ENCODE results near the gene OR56B1. TPM values are rescaled to one million over a fixed set of nuclear protein-coding genes. Genes with fewer than 3 reads are reported as not detected.

Gene OR56B1
- total RNA-seq, 5 donors from 2014 or later (not counting 1 experiment from before 2014, with no cell fraction given): 0.20 to 0.78 (median 0.37) TPM

GRCh38 chr11:5738431-5738830 lies 2.2 kb downstream of the OR56B1 start:
- Histone ChIP-seq H3K27me3 (replicated peaks in 1 of 2; ENCODE audit: control insufficient read depth in 2 of 2, extremely low read depth in 1 of 2, insufficient read depth in 2 of 2, low read length in 1 of 2) (no peaks in the 10 kb centered on the region), H3K4me3 (ENCODE audit: control insufficient read depth in 1 of 2, extremely low read depth in 1 of 2, low read length in 1 of 2) (no peak overlapping the region), H3K27ac (ENCODE audit: low read length) (no peak overlapping the region), H3K4me1 (ENCODE audit: control insufficient read depth in 1 of 2, extremely low read depth in 1 of 2, insufficient read depth in 2 of 2, low read length in 2 of 2) (no peaks in the 10 kb centered on the region), H3K9me3 (no peaks in the 10 kb centered on the region), H3K36me3 (ENCODE audit: control insufficient read depth in 2 of 2, extremely low read depth in 1 of 2, insufficient read depth in 1 of 2, low read length in 1 of 2) (no peaks in the 10 kb centered on the region)
- ChIA-PET POLR2A (no interaction called here), CTCF (interaction anchor here in 1 of 2 donors (0.7 kb wide), 1 partner anchor 59 kb away, joined by 3 read pairs; no protein-coding TSS in a partner anchor)
- ATAC-seq (replicated peaks in 1 of 4): no peak
- no CpG with 5 or more reads among the region's 1 CpG for WGBS (ENCODE audit: insufficient coverage)
- DNase-seq: no peak
- Mint-ChIP-seq H3K36me3 (peaks cover 48% of the 10 kb centered on the region), H3K9me3 (peaks cover 26 to 33% (median 31%) of the 10 kb centered on the region in 3 donors), H3K27me3 (peaks cover 12 to 16% of the 10 kb centered on the region in 2 donors), H3K27ac (no peak overlapping the region), H3K4me3 (no peak overlapping the region), H3K4me1 (no peaks in the 10 kb centered on the region)

DNA sequence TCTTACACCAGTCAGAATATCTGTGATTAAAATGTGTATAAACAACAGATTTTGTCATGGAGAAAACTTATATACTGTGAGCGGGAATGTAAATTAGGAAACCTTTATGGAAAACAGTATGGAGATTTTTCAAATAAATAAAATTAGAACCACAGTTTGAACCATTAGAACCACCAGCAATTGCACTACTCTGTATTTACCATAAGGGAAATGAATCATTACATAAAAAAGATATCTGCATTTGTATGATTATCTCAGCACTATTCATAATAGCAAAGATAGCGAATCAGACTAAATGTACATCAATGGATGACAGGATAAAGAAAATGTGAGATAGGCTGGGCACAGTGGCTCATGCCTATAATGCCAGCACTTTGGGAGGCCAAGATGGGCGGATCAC lies 10.4 kb downstream of the OR56B1 start:
- Mint-ChIP-seq H3K4me3 (no peak overlapping the region), H3K27ac (no peak overlapping the region), H3K27me3 (peaks cover 2 to 8% of the 10 kb centered on the region in 2 donors), H3K9me3 (peaks cover 13 to 26% (median 24%) of the 10 kb centered on the region in 3 donors), H3K4me1 (no peaks in the 10 kb centered on the region), H3K36me3 (peaks cover 15% of the 10 kb centered on the region)
- no peak for ATAC-seq (replicated peaks in 1 of 4)
- no peak overlapping the region for H3K27ac ChIP-seq (ENCODE audit: low read length)
- ChIA-PET POLR2A (no interaction called here), CTCF (no interaction called here)
- H3K27me3 ChIP-seq (replicated peaks in 1 of 2; ENCODE audit: control insufficient read depth in 2 of 2, extremely low read depth in 1 of 2, insufficient read depth in 2 of 2, low read length in 1 of 2): no peaks in the 10 kb centered on the region
- H3K36me3 ChIP-seq (ENCODE audit: control insufficient read depth in 2 of 2, extremely low read depth in 1 of 2, insufficient read depth in 1 of 2, low read length in 1 of 2): no peaks in the 10 kb centered on the region
- no peak overlapping the region for H3K4me3 ChIP-seq (ENCODE audit: control insufficient read depth in 1 of 2, extremely low read depth in 1 of 2, low read length in 1 of 2)
- WGBS (ENCODE audit: insufficient coverage): no CpG with 5 or more reads among the region's 3 CpGs
- no peaks in the 10 kb centered on the region for H3K9me3 ChIP-seq
- H3K4me1 ChIP-seq (ENCODE audit: control insufficient read depth in 1 of 2, extremely low read depth in 1 of 2, insufficient read depth in 2 of 2, low read length in 2 of 2): no peaks in the 10 kb centered on the region
- no peak for DNase-seq

DNA sequence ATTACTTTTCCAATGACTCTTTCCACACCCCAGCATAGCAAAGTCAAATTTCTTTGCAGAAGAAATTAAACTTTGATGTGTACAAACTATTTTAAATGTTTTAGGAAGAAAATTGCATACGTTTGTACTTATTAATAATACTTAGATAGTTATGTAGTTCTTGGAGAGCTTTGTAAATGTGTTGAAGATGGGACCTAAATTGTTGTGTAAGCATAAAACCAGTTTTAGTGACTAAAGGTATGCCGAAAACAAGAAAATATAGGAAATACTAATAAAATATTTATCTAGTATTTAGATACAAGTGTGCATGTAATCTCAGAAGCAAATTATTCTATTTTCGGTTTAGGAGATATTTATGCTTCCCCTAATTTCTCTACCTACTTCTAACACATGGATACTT lies 13.6 kb downstream of the OR56B1 start:
- Mint-ChIP-seq H3K36me3 (no peaks in the 10 kb centered on the region), H3K9me3 (peaks cover 0 to 2% (median 0%) of the 10 kb centered on the region in 3 donors), H3K4me3 (no peak overlapping the region), H3K4me1 (no peaks in the 10 kb centered on the region), H3K27ac (no peak overlapping the region), H3K27me3 (no peaks in the 10 kb centered on the region)
- CTCF ChIA-PET: no interaction called here
- Histone ChIP-seq H3K27me3 (replicated peaks in 1 of 2; ENCODE audit: control insufficient read depth in 2 of 2, extremely low read depth in 1 of 2, insufficient read depth in 2 of 2, low read length in 1 of 2) (no peaks in the 10 kb centered on the region), H3K9me3 (no peaks in the 10 kb centered on the region), H3K4me1 (ENCODE audit: control insufficient read depth in 1 of 2, extremely low read depth in 1 of 2, insufficient read depth in 2 of 2, low read length in 2 of 2) (no peaks in the 10 kb centered on the region), H3K36me3 (ENCODE audit: control insufficient read depth in 2 of 2, extremely low read depth in 1 of 2, insufficient read depth in 1 of 2, low read length in 1 of 2) (no peaks in the 10 kb centered on the region), H3K27ac (ENCODE audit: low read length) (no peak overlapping the region), H3K4me3 (ENCODE audit: control insufficient read depth in 1 of 2, extremely low read depth in 1 of 2, low read length in 1 of 2) (no peak overlapping the region)
- POLR2A ChIA-PET: no interaction called here
- DNase-seq (no peak), ATAC-seq (replicated peaks in 1 of 4) (no peak)
- WGBS (ENCODE audit: insufficient coverage): no CpG with 5 or more reads among the region's 3 CpGs

GRCh38 chr11:5753943-5754342 lies 17.7 kb downstream of the OR56B1 start, which contains the start of gene OR52N4:
OR52N4 (plus strand) TSS chr11:5754243; CDS start chr11:5754741, 498 bp downstream.
- DNase-seq (no peak), ATAC-seq (replicated peaks in 1 of 4) (no peak)
- Mint-ChIP-seq H3K27ac (no peak within 1 kb of the TSS), H3K9me3 (no peaks in the 10 kb centered on the region), H3K36me3 (no peaks in the 10 kb centered on the region), H3K4me1 (no peaks in the 10 kb centered on the region), H3K27me3 (peaks cover 0 to 3% of the 10 kb centered on the region in 2 donors), H3K4me3 (no peak within 1 kb of the TSS)
- CTCF ChIA-PET: no interaction called here
- POLR2A ChIA-PET: no interaction called here
- Histone ChIP-seq H3K36me3 (ENCODE audit: control insufficient read depth in 2 of 2, extremely low read depth in 1 of 2, insufficient read depth in 1 of 2, low read length in 1 of 2) (no peaks in the 10 kb centered on the region), H3K9me3 (no peaks in the 10 kb centered on the region), H3K27ac (ENCODE audit: low read length) (no peak within 1 kb of the TSS), H3K4me3 (ENCODE audit: control insufficient read depth in 1 of 2, extremely low read depth in 1 of 2, low read length in 1 of 2) (no peak within 1 kb of the TSS), H3K4me1 (ENCODE audit: control insufficient read depth in 1 of 2, extremely low read depth in 1 of 2, insufficient read depth in 2 of 2, low read length in 2 of 2) (no peaks in the 10 kb centered on the region), H3K27me3 (replicated peaks in 1 of 2; ENCODE audit: control insufficient read depth in 2 of 2, extremely low read depth in 1 of 2, insufficient read depth in 2 of 2, low read length in 1 of 2) (no peaks in the 10 kb centered on the region)
- no CpG with 5 or more reads among the region's 1 CpG for WGBS (ENCODE audit: insufficient coverage)

GRCh38 chr11:5767056-5767455 lies 30.8 kb downstream of the OR56B1 start:
- no peaks in the 10 kb centered on the region for H3K9me3 ChIP-seq
- H3K4me1 ChIP-seq (ENCODE audit: control insufficient read depth in 1 of 2, extremely low read depth in 1 of 2, insufficient read depth in 2 of 2, low read length in 2 of 2): no peaks in the 10 kb centered on the region
- no peak overlapping the region for H3K4me3 ChIP-seq (ENCODE audit: control insufficient read depth in 1 of 2, extremely low read depth in 1 of 2, low read length in 1 of 2)
- no peak overlapping the region for H3K4me3 Mint-ChIP-seq
- CTCF ChIA-PET: no interaction called here
- no peaks in the 10 kb centered on the region for H3K36me3 ChIP-seq (ENCODE audit: control insufficient read depth in 2 of 2, extremely low read depth in 1 of 2, insufficient read depth in 1 of 2, low read length in 1 of 2)
- no peaks in the 10 kb centered on the region for H3K9me3 Mint-ChIP-seq
- no peaks in the 10 kb centered on the region for H3K36me3 Mint-ChIP-seq
- POLR2A ChIA-PET: no interaction called here
- peaks cover 0 to 7% of the 10 kb centered on the region in 2 donors for H3K27me3 Mint-ChIP-seq
- ATAC-seq (replicated peaks in 1 of 4): no peak
- H3K27me3 ChIP-seq (replicated peaks in 1 of 2; ENCODE audit: control insufficient read depth in 2 of 2, extremely low read depth in 1 of 2, insufficient read depth in 2 of 2, low read length in 1 of 2): no peaks in the 10 kb centered on the region
- H3K27ac Mint-ChIP-seq: no peak overlapping the region
- H3K4me1 Mint-ChIP-seq: no peaks in the 10 kb centered on the region
- WGBS (ENCODE audit: insufficient coverage): 43% methylated on average over 1 of the region's 1 CpG
- no peak overlapping the region for H3K27ac ChIP-seq (ENCODE audit: low read length)
- no peak for DNase-seq

GRCh38 chr11:5783255-5783654 lies 47.0 kb downstream of the OR56B1 start, which contains the start of gene OR52N5:
OR52N5 (minus strand) TSS chr11:5783355; CDS start chr11:5778634, 4,721 bp downstream.
- Mint-ChIP-seq H3K4me3 (no peak within 1 kb of the TSS), H3K4me1 (peaks cover 5 to 8% (median 5%) of the 10 kb centered on the region in 3 donors), H3K36me3 (no peaks in the 10 kb centered on the region), H3K9me3 (no peaks in the 10 kb centered on the region), H3K27ac (no peak within 1 kb of the TSS), H3K27me3 (peaks cover 6 to 25% of the 10 kb centered on the region in 2 donors)
- ChIA-PET POLR2A (interaction anchor here in 1 of 2 donors (0.6 kb wide), 1 partner anchor 9 kb away, joined by 4 read pairs; no protein-coding TSS in a partner anchor), CTCF (no interaction called here)
- Histone ChIP-seq H3K27me3 (replicated peaks in 1 of 2; ENCODE audit: control insufficient read depth in 2 of 2, extremely low read depth in 1 of 2, insufficient read depth in 2 of 2, low read length in 1 of 2) (no peaks in the 10 kb centered on the region), H3K9me3 (no peaks in the 10 kb centered on the region), H3K4me3 (ENCODE audit: control insufficient read depth in 1 of 2, extremely low read depth in 1 of 2, low read length in 1 of 2) (no peak within 1 kb of the TSS), H3K27ac (ENCODE audit: low read length) (no peak within 1 kb of the TSS), H3K36me3 (ENCODE audit: control insufficient read depth in 2 of 2, extremely low read depth in 1 of 2, insufficient read depth in 1 of 2, low read length in 1 of 2) (no peaks in the 10 kb centered on the region), H3K4me1 (ENCODE audit: control insufficient read depth in 1 of 2, extremely low read depth in 1 of 2, insufficient read depth in 2 of 2, low read length in 2 of 2) (no peaks in the 10 kb centered on the region)
- DNase-seq: no peak
- WGBS (ENCODE audit: insufficient coverage): 14% methylated on average over 2 of the region's 4 CpGs
- no peak for ATAC-seq (replicated peaks in 1 of 4)

All from T-cell (primary cell).